KBM-7 (cell line): ENCODE measurements around the gene EXOSC2.
A peak's percentile ranks its signal among the peaks of the same experiment; 100 is the strongest.
"Not testable (repeated sequence)": the region's sequence is repeated elsewhere in the genome, so short reads cannot be mapped to it uniquely, and the experiment has no call there.

Source experiments
- DNase-seq: peaks from one replicate; pipeline ENCODE4 v3.0.0-alpha.2; 2015
- in situ Hi-C: fragments of 300-500 bp; cut with MboI; formaldehyde crosslinking; loops from 2 replicates; pipeline ENCODE4 v1.14.3; 2020; ENCODE audit warnings: low sequenced_read_pairs, low pct_unique_long_range_greater_than_20kb, mixed read lengths

Gene EXOSC2

DNA sequence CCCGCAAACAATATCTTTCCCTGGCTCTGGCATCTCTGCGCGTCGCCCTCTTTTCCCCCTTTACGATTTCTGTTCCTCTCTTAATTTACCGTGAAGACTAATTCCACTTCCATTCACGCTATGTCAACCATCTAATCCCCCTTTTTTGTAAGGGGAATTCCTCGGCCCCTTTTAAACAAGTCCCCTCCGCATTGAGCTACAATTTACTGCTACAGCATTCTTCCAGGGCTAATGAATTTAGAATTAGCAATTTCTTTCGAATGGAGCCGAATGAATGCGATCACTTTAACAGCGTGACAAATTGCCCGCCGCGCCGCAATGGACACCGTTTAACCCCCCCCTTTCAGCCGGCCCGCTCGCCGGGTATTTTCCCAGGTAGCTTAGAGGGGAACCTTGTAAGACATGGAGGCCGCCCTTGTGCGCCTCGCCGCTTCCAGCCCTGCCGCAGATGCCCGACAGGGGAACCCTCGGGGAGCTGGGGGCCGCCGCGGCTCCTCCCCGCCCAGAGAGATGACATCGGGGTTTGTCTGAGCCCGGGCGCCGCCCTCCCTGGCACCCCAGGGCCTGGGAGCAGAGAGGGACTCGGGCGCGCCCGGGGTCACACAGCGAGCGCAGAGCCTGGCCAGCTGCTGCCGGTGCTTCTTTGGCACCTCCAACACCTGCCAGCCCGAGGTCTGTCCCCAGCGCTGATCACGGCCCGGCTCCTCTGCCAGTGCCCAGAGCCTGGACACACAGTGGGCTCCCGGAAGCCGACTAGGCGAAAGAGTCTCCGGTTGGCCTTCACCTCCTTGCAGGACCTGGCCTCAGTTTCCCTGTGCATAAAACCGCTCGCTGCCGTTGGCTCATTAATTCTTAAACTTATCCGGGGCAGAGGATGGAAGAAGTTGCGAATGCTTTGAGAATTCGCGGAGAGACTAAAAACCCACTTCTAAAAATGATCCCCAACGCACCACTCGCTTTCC, 27.9 kb upstream of the EXOSC2 start:
- in situ Hi-C loops, result no loop called here
- no peak for DNase-seq

DNA sequence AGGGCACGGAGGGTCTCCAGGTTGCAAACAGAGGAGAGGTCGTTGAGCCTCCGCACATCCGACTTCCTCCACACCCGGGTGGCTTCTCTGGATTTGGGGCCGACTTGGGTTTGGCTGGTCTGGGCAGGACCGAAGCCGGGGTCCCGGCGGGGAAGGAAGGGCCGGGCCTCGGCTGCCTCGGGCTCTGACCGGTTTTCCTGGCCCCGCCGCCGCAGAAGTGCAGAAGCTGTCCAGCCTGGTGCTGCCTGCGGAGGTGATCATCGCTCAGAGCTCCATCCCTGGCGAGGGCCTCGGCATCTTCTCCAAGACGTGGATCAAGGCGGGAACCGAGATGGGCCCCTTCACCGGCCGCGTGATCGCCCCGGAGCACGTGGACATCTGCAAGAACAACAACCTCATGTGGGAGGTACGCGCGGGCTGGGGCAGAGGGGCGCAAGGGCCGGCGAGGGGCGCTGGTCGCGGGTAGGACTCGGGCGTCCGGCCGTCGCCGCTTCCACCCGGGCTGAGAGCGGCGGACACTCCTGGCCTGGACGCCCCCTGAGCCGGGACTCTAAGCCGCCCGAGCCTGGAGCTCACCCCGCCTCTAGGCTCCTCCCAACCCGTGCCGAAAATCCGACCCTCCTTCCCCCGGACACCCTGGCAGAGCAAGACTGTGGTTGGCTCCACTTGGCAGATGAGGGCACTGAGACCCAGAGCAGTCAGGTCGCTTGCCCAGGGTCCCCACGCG, 27.0 kb upstream of the EXOSC2 start:
- in situ Hi-C loops, result no loop called here
- no peak for DNase-seq

DNA sequence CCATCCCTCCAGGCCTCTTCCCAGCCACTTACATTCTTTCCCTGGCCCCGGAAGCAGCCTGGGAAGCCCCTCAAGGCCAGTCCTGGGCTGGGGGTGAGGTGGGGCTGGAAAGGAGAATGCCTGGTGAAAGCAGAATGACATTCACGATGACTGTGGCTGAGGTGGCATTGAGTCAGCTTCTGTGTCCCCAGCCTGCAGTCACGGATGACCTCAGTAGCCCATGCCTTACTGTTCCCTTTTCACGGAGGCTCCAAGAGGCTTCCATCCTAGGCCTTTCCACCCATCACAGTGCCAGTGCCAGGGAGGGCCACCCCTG, 26.5 kb upstream of the EXOSC2 start:
- no peak for DNase-seq
- in situ Hi-C loops, result no loop called here

DNA sequence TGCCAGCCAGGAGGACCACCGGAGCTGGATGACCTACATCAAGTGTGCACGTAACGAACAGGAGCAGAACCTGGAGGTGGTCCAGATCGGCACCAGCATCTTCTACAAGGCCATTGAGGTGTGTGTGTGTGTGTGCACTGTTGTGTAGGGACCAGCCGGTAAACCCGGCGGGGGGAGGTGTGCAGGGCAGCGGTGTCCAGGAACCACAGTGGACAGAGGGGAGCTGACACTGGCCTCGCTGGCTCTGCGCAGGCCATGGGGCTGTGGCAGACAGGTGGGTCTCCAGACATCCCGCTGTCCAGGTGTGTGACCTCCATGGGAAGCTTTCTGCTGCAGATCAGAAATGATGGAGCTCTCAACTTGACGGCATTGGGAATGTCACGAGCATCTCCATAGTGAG, 25.4 kb upstream of the EXOSC2 start:
- no peak for DNase-seq
- in situ Hi-C loops, result no loop called here

DNA sequence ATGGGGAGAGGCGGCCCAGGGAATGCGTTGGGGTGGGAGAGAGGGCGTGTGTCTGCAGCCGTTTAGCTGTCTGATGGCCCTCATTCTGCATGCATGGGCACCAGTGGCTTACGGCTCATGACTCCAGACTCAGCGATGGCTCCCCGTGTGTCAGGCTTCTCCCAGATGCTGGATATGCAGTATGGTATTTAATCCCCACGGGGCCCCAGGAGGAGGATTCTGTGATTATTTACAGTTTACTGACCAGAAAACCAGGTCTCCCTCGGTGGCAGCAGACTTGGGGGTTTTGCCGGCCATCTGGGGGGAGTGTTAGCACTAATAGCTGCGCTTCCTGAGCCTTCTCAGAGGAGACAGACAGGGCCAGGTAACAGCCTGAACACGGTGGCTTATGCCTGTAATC, 24.9 kb upstream of the EXOSC2 start:
- no peak for DNase-seq
- in situ Hi-C loops, result no loop called here

DNA sequence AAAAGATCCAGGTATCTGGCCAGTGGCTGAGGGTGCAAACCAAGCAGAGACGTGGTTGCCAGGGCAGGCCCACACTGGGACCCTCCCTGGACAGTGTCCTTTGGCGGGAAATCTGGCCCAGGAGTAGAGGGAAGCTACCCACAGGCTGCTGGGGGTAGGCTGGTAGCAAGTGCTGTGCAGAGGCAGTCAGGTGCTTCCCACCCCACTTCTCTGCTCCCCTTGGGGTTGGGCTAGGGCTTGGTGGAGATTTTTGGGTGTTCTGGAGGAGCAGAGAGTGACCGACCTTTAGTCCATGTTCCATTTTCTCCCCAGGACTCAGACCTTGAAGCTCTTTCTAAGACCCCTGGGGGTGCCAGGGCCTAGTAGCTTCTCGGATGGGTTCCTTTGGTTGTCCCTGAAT, 23.6 kb upstream of the EXOSC2 start:
- in situ Hi-C loops, result loop anchor here (10.0 kb wide), 1 partner anchor 215 kb away; no protein-coding TSS in a partner anchor

DNA sequence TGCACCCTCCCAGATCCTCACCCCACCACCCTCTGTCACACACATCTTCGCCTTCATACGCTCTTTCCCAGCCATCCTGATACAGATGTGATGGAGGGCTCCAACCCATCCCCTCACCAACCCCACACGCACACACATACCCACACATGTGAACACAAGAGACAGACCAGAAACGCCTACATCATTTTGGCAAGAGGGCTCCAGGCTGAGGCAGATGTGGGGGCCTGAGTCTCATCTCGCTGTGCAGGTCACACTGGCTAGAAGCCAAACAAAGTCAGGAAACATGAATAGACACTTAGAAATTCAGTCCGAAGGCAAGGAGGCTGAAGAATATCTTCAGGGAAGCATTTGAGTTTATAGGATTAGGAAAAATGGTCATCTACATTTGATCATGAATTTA, 22.9 kb upstream of the EXOSC2 start:
- in situ Hi-C loops, result loop anchor here (10.0 kb wide), 1 partner anchor 216 kb away; no protein-coding TSS in a partner anchor
- no peak for DNase-seq

More for the DNA sequence above, 23.6 kb upstream of the EXOSC2 start:
- DNase-seq, result no peak

DNA sequence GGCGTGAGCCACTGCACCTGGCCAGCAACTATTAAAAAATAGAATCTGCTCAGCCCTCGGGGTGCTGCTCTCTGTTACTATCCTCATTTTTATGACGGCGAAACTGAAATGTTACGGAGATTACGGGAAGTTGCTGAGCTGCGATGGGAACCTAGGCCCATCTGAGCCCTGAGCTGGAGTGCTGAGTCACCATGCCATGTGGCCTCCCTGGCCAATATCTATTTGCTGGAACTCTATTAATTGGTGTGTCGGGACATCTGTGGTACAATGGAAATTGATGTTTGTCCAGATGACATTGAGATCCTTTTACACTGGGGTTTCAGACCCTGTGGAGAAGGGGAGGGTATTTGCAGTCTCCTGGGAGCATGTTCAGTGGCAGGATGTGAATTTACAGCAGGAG, 21.1 kb upstream of the EXOSC2 start:
- in situ Hi-C loops, result loop anchor here (10.0 kb wide), 1 partner anchor 218 kb away; no protein-coding TSS in a partner anchor
- no peak for DNase-seq

DNA sequence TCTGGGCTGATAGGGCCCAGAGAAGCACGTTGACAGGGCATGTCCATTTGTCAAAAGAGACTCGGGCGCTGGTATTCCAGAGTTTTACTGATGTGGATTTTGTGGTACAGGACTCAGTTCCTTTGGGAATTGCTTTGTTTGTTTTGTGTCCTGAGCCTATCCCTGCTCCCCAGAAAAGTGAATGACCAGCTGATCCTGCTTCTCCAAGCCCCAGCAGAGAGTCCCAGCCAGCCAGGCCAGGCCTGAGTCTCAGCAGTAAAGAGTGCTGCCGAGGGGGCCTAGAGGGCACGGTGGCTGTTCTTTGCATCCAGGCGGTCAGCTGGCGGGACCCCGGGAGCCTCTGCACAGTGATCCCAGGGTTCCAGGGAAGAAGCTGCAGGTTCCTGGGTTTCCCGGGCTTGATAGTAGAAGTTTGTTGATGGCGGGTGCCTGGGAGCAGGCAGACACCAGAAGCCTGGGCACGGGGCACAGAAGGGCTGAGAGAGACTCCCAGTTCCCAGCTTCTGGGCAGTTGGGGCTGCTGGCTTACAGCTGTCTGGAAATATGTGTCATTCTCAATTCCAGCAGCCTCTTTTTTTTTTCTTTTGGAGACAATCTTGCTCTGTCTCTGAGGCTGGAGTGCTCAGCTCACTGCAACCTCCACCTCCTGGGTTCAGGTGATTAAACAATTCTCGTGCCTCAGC, 20.5 kb upstream of the EXOSC2 start:
- in situ Hi-C loops, result loop anchor here (10.0 kb wide), 1 partner anchor 218 kb away; no protein-coding TSS in a partner anchor
- DNase-seq, result no peak

DNA sequence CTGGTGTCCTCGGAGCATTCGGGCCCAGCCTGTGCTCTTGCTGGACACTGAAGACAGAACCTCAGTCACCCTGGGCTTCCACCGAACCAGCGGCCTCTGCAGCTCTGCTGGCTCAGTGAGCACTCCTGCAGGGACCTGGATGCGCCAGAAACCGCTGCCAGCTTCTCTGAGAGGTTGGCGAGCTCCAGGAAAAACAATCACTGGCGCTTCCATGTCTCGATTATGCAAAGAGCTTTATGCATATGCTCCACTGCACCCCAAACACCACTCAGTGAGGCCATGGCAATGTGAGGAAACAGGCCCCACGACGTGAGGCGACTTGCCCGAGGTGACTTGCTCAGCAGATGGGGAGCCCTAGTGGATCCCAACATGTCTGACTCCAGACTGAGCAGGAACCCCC, 18.2 kb upstream of the EXOSC2 start:
- no peak for DNase-seq
- in situ Hi-C loops, result loop anchor here (10.0 kb wide), 1 partner anchor 221 kb away; no protein-coding TSS in a partner anchor

DNA sequence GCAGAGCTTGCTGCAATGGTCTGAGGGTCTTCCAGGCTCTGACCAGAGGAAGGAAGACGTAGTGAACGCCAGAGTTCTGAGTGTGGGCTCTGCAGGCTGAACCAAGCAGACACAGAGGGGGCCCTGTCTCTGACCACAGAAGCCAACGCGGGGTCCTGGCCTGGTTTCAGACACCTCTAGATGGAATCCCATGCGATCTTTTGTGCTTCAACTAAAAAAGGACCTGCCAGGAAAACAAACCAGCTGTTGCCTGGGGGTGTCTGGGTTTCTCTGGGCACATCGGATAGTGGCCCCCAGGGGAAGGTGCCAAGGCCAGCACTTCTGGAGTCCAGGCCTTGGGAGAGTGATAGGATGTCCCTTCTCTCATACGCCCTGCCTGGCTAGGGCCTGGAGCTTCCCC, 16.3 kb upstream of the EXOSC2 start:
- in situ Hi-C loops, result loop anchor here (10.0 kb wide), 1 partner anchor 222 kb away; no protein-coding TSS in a partner anchor
- no peak for DNase-seq

DNA sequence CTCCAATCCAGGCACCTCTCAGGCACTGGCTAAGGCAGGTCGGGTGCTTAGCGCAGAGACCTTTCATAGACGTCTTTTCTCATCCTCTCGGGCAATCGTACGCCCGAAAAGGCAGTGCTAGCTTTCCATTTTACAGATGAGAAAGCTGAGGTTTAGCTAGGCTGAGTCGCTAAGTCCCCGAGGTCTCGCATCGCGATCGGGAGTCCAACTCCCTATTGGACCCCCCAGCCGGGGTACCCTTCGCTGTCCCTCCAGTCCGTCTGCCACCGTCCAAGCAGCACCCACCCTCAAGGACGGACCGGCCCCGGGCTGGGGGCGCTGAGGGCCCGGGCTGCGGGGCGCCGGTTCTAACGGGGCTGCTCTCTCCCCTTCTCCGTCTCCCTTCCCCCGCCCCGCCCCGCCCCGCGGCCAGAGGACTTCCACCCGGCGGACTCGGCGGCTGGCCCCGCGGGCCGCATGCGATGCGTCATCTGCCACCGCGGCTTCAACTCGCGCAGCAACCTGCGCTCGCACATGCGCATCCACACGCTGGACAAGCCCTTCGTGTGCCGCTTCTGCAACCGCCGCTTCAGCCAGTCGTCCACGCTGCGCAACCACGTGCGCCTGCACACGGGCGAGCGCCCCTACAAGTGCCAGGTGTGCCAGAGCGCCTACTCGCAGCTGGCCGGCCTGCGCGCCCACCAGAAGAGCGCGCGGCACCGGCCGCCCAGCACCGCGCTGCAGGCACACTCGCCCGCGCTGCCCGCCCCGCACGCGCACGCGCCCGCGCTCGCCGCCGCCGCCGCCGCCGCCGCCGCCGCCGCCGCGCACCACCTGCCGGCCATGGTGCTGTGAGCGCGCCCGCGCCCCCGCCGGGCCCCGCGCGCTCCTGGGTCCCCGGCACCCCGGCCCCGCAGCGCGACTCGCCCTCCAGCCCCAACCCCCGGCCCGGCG, 12.5 kb upstream of the EXOSC2 start:
- in situ Hi-C loops, result no loop called here
- peak; percentile 76 for DNase-seq

DNA sequence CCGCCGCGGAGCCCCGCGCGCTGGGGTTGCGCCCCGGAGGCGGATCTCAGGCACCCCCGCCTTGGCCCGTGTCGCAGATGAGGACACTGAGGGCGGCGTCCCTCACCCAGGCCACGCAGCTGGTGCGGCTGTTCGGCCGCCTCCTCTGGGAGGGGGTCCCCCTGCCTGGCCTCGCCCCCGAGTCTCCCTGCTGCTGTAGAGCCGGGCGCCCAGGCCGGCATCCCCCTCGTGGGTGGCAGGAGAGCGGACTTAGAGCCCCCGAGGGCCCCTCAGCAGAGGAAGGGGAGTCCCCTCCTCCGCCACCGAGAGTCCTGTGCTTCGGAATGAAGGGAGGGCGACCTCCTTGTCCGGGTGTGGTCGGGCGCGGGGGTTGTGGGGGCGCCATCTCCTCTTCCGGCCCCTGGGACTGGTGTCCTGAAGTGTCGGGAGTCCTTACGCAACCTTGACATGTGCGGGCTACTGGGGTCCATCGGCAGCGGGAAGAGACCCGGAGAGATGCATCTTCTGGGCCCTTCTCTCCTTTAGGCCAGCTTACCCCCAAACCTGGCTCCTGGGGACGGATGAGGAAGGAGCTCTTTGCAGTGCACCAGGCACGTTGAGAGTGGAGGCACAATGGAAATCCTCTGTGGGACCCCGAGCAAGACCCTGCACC, 11.7 kb upstream of the EXOSC2 start:
- peak; percentile 65 for DNase-seq
- in situ Hi-C loops, result no loop called here

DNA sequence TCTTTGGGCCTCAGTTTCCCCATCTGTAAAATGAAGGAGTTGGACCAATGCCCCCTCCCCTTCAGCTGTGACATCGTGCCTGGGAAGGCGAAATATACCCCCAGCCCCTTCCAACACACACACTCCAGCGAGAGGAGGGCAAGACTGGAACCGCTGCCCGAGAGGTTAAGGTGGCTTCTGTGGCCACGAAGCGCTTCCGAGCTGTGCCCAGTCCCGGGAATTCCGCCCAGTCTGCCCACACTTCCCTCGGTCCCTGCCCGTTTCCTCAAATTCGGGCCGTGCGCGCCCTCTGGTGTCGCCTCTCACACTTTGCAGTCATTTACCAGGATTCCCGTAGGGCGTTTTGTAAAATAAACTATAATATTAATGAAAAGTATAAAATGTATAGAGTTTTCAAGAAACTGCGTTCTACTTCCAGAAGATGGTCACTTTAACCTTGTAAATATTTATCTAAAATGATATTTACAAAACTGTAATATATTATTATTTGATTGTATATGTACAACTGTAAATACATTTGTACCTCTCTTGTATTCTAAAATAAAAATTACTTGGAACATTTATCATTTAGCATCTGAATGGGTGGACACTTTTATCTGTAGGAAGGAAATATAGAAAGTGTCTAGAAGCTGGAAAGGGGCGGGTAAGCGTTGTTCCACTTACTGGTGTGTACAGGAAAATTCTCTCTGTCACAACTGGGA, 11.0 kb upstream of the EXOSC2 start:
- DNase-seq, result peak; percentile 66
- in situ Hi-C loops, result no loop called here

DNA sequence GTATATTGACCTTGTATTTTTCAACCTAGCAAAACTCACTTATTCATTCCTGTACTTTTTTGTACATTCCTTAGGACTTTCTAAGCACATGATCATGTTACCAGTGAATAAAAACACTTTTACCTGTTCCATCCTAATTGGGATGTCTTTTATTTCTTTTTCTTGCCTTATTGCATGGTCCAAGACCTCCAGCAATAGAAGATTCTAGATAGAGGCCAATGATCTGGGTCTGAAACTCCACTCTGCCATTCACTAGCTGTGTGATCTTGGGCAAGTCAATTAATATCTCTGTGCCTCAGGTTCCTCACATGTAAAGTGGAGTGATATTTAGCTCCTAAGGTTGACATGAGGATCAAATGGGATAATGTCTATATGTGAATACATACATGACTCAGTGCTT, 8.5 kb upstream of the EXOSC2 start:
- in situ Hi-C loops, result no loop called here
- DNase-seq, result no peak

DNA sequence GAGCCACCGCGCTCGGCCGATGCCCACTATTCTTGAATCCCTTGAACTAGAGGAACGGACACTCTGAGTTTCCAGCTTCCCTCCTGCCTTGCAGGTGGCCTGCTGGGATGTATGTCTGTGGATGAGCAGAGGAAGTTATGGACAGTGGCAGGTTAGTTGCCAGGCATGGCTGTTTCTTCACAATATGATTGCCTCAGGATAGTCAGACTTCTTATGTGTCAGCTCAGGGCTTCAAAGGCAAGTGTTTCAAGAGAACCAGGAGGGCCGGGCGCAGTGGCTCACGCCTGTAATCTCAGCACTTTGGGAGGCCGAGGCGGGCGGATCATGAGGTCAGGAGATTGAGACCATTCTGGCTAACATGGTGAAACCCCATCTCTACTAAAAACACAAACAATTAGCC, 7.6 kb upstream of the EXOSC2 start:
- DNase-seq, in situ Hi-C loops: not testable (repeated sequence)

DNA sequence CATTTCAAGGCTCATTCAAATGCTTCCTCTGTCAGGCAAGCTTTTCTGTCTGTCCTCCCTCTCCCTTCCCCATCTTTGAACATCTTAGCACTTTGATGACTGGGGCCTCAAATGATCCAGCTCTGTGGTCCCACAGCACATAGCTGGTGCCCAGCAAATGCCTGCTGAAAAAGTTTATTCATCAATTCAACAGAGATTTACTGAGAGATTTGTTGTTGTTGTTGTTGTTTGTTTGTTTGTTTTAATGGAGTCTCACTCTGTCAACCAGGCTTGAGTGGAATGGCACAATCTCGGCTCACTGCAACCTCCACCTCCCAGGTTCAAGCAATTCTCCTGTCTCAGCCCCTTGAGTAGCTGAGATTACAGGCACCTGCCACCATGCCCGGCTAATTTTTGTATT, 6.0 kb upstream of the EXOSC2 start:
- no peak for DNase-seq
- in situ Hi-C loops, result no loop called here

DNA sequence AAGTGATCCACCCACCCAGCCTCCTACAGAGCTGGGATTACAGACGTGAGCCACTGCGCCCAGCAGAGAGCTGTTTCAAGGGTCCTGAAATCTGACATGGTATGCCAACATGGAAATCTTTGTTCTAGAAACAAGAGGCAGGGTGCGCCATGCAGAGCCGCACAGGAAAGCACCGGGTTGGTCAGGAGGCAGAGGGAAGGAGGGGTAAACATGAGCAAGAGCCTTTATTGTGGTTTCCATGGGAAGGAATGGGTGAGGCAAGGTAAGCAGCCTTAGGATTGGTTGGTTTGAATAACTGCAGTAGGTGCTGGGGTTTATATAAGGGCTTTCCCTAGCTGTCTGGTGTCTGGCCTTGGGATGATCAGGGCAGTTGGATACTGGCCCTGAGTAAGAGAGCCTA, 5.5 kb upstream of the EXOSC2 start:
- no peak for DNase-seq
- in situ Hi-C loops, result no loop called here
